NCI-H146 treated with DMSO at 0.1 percent for 48 hours (cell line): ENCODE measurements around the gene TMEM222.
A peak's percentile ranks its signal among the peaks of the same experiment; 100 is the strongest.

Source experiments
- DNase-seq: peaks from one replicate; lab custom pipeline; 2025; ENCODE audit not compliant: unreplicated experiment; lab: John Stamatoyannopoulos, UW

Gene TMEM222

DNA sequence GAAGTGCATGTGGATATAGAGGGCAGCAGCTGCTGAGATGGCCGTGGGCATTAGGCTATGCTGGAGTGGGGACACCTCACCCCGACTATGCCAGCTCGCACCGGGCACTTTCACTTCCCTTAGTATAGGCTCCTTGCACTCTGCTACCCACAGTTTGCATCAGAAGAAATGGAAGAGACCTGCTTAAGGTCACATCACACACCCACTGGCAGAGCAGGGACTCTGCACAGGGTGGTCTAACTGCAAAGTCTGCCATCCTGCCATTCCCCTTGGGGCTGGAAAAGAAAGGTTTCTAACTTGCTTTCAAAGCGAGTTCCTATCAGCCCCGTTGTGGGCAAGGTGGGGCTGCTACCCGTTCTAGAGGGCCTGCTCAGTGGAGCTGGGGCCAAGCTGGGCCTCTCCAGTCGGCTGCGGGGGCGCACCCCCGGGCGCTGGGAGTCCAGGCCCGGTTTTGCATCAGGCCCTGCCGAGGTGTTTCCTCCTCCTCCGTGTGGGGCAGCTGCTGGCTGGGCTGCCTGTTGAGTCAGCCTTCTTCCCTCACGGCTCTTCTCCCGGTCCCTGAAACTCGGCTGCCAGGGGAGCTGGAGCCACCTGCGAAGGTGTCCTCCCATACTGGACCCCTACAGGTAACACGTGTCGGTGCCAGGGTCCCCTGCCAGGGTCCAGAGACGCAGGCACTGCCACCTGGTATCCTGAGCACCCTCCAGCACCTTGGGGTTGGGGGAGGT is 19.7 kb downstream of the TMEM222 start, which contains the start of gene SYTL1:
SYTL1 (plus strand) TSS at position 498 of the 728 bp plus-strand sequence. CDS start 3,313 bp downstream, outside the sequence.
- DNase-seq: no peak

DNA sequence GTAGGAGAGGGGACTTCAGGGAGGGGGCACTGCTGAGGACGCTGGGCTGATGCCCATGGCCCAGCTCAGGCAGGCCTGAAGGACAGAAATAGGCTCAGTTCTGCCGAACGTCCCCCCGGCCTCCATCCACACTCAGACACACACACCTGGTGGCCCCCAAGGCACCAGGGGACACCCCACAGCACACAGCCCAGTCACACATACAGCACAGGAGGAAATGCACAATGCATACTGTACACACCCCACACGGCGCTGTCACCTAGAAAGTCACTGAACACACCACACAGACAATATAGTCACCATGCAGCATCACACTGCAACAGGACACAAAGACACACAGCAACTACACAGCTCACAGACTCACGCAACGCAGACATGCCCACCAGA is 20.4 kb downstream of the TMEM222 start:
- no peak for DNase-seq

GRCh38 chr1:27342778-27343638 is 21.0 kb downstream of the TMEM222 start:
- peak; percentile 67 for DNase-seq

DNA sequence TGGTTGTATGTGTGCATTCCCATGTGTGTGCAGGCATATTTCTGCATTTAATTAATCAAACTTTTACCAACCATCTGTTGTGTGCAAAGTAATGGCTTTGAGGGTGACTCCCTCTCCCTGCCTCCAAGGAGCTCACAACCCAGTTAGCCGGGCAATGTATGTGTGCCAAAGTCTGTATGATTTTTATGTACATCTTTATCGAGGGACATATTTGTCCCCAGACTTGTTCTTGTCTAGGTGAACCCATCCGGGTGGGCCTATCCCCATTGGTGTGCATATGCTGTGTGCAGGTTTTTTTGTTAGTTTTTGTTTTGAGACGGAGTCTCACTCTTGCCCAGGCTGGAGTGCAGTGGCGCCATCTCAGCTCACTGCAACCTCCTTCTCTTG is 21.7 kb downstream of the TMEM222 start:
- no peak for DNase-seq

DNA sequence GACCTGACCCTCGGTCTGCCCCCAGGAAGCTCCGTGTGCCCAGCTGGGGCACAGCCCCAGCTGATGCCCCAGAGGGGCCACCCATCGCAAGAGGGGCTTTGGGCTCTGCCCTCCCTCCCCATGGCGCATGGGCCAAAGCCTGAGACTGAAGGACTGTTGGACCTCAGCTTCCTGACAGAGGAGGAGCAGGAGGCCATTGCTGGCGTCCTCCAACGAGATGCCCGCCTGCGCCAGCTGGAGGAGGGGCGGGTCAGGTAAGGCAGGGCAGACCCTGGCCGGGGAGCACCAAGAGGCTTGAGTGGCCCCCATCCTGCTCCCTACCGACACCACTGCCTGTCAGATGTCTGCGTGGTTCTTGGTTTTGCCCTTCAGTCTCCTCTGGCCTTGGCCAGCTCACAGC is 23.3 kb downstream of the TMEM222 start:
- no peak for DNase-seq

DNA sequence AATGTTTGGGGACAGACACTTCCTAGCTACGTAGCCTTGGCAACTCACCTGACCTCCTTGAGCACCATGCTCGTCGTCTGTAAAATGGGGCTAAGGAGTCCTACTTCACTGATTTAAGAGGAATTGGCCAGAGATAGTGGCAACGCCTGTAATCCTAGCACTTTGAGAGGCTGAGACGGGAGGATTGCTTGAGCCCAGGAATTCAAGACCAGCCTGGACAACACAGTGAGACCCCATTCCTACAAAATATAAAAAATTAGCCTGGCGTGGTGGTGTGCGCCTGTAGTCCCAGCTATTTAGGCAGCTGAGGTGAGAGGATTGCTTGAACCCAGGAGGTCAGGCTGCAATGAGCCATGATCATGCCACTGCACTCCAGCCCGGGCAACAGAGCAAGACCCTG is 24.4 kb downstream of the TMEM222 start:
- DNase-seq: no peak

DNA sequence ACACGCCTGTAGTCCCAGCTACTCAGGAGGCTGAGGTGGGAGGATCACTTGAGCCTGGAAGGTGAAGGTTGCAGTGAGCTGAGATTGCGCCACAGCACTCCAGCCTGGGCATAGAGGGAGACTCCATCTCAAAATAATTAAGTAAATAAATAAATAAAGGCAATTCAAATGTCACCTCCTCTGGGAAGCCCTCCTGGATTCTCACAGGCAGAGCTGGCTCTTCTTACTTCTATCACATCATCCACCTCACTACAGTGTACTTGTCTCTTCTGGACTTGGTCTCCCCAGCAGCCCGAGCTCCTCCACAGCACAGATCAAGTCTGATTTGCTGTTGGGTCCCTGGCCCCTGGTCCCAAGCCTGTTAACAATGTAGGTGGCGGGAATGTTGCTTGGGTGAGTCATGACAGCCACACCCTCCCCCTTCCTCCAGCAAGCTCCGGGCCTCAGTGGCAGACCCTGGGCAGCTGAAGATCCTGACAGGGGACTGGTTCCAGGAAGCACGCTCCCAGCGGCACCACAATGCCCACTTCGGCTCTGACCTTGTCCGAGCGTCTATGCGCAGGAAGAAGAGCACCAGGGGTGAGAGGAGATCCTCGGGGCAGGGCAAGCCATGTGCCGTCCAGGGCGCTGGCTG is 25.1 kb downstream of the TMEM222 start:
- no peak for DNase-seq

DNA sequence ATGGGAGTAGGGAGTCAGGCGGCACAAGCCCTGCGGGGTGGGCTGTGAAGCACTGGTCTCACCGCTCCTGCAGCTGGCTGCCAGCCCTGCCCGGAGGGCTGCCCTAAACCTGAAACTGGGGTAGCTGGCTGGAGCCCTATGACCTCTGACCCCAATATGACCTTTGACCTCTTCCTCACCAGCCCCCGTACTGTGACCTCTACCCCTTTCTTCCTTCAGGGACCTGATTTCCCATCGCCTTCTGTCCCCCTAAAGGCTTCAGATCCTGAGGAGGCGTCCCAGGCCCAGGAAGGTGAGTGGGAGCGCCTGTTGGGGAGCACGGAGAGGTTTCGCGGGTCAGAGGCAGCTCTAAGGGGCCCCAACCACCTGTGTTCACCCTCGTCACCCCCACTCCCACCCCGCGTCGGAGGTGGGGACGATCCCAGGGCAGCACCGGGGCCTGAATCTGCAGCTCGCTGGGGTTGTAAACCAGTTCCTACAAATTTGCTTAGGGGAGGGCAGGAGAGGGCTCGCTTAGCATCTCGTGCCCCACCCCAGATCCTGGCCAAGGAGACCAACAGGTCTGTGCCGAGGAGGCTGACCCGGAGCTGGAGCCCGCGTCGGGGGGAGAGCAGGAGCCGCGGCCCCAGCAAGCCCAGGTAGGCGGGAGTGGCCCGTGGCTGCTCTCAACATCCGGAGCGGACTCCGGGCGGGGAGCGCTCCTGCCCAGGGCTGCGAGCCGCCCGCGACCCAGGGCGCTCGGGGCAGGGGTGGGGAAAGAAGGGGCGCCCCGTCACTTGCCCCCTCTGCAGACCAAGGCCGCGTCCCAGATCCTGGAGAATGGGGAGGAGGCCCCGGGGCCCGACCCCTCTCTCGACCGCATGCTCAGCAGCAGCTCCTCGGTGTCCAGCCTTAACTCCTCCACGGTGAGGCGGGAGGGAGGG is 27.2 kb downstream of the TMEM222 start:
- peak; percentile 22 for DNase-seq

DNA sequence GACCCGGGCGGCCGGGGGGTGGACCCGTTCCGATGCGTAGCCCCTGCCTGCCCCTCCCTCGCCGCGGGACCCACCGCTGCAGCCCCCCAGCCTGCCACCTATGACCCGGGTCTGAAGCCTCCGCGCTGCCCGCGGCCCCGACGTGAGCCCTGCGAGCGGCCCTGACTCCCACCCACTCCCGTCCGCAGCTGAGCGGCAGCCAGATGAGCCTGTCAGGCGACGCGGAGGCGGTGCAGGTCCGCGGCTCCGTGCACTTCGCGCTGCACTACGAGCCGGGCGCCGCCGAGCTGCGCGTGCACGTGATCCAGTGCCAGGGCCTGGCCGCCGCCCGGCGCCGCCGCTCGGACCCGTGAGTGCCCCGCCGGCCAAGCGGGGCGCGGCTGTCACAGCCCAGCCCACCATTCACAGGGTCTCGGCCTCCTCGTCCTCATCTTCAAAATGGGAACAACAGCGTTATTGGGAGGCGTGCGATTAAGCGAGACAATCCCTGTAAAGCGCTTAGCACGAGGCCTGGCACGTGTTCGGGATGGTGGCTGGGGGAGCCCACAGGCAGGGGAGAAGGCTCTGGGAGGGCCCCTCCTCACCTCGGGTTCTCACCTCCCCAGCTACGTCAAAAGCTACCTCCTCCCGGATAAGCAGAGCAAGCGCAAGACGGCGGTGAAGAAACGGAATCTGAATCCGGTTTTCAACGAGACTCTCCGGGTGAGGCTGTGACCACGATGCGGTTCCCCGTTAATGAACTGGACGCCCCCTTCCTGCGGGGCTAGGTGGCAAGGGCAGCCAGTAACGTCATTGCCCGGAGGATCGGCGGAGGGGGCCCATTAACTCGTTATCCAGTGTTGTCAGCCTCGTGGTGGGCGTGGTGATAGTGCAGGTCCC is 28.1 kb downstream of the TMEM222 start:
- DNase-seq: peak; percentile 19

DNA sequence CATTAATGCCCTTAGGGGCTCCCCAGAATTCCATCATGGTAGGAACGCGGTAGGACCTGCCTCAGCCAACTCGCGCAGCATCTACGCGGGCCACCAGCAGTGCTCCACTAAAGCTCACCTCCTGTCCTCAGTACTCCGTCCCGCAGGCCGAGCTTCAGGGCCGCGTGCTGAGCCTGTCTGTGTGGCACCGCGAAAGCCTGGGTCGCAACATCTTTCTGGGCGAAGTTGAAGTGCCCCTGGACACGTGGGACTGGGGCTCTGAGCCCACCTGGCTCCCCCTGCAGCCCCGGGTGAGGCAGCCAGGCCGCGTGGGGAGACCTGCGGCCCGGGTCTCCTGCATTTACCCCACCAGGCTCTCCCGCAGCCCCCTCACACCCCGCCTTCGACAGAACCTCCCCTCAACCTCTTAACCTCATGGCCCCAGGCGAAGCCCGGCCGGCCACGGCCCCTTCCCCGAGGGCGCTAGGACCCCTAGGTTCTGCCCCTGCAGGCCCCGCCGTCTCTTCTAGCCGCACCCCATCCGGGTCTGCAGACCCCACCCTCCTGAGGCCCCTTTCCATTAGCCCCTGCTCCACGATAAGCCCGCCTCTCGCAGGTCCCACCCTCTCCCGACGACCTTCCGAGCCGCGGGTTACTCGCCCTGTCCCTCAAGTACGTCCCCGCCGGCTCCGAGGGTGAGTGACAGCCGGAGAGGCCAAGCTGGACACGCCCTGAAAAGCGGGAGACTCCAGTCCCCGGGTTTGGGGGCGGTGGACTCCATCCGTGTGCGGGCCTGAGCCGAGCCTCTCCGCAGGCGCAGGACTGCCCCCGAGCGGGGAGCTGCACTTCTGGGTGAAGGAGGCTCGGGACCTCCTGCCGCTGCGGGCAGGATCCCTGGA is 28.9 kb downstream of the TMEM222 start:
- no peak for DNase-seq

DNA sequence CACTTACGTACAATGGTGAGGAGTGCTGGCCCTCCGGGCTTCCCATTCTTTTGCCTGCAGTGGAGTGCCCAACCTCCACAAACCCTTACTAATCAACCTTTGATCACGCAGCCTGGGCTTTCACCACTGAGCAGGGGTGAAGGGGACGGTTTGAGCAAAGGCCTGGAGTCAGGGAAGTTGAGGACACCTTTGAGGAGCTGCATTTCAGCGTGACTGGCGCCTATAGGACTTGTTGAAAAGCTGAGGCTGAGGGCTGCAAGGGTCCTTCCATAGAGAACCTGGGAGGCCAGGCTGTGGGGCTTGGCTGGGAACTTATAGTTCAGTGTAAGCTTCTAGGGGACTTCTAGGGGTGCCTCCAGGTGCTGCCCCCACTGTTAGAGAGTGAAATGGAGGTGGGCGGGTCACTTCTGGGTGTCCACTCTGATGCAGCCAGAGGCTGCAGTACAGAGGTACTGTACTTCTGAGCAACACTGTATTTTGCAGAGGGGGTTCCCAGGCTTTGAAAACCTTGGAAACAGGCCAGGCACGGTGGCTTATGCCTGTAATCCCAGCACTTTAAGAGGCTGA is 29.7 kb downstream of the TMEM222 start:
- DNase-seq: no peak

- no peak for DNase-seq
Observed at GRCh38 chr1:27353166-27353565, 31.2 kb downstream of the TMEM222 start.

DNA sequence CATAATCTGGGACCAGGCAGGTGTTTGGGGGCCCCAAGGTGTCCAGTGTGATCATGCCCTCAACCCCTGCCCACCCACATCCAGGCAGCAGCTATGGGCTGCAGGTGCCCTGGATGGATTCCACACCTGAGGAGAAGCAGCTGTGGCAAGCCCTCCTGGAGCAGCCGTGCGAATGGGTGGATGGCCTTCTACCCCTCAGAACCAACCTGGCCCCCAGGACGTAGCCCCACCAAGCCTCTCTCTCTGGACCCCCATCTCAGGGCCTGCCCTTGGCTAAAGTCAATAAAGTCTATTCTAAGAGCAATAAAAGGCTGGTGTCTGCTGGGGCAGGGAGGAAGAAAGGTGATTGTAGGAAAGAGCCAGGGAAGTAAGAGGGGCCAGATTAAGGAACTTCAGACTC is 31.7 kb downstream of the TMEM222 start:
- no peak for DNase-seq

DNA sequence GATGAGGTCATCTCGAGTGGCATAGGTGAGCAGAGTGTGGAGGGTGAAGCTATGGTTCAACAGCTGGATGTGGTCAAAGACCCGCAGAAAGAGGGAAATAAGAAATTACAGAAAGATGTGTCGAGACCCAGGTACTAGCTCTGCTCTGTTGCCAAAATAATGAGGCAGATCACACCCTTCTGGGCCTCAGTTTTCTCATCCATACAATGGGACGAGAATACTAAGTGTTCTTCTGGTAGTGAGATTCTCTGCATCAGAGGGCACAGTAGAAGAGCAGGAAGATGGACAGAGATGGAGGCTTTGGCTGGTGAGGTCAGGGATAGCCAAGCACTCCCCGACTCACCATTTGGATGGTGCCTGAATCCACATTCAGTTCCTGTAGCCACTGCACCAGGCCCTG is 33.7 kb downstream of the TMEM222 start:
- DNase-seq: no peak

DNA sequence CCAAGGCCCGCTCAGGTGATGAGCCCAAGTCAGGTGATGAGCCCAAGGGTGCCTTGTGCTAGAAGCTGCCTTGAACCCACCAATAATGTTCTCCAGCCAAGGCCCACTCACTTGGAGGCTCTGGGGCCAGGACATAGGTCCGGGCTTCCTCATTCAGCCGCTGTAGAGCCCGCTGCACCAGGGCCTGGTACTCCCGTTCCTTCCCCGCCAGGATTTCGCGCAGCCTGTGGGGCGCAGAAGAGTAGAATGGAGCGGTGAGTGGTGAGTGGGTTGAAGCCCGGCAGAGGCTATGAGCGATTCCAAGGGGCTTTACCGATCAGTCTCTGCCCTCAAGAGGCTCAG is 34.3 kb downstream of the TMEM222 start:
- DNase-seq: no peak

- DNase-seq: no peak
Observed at GRCh38 chr1:27356619-27357280, 34.8 kb downstream of the TMEM222 start.

DNA sequence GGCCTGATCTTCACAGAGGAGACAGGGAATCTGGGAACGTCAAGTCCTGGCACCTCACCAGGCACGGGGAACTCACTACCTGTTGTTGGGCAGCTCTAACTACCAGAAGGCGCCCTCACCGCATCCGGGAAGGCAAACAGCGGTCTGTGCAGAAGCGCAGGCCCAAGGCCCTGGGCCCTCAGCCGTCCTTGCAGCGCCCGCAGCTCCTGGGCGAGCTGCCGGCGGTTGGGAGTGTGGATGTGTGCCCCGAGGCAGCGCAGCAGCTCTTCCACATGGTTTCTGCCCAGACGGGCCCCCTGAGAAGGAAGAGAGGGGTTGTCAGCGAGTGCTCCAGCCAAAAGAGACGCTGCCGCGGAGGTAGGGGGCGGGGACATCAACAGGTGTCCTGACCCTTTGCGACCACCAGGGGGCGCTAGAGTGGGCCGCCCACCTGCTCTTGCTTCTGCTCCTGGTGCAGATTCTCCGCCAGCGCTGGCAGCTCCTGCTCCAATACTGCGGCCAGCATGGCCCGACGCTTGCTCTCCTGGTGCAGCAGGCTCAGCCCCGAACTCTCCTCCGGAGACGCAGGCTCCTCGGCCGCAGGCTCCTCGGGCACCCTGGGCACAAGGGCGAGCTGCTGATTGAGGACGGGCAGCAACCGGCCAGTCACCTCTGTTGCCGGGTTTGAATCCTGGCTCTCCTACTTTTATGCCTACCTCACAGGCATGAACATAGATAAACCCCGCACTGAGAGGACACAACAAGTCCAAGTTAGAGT is 35.5 kb downstream of the TMEM222 start:
- no peak for DNase-seq
